AG09309 (cell line): ENCODE measurements around the gene KNSTRN.

Source experiments
- DNase-seq: peaks from one replicate; pipeline ENCODE4 v3.0.0-alpha.2; 2010; ENCODE audit warnings: low read depth
- H3K4me3 ChIP-seq: 2 replicates; pipeline ENCODE4 v1.5.1; 2011; ENCODE audit warnings: mild to moderate bottlenecking, low read depth, low read length, moderate library complexity; ENCODE audit not compliant: control insufficient read depth
- TF ChIP-seq, protein P1 (sequence below): IDR thresholded peaks from 2 replicates; pipeline ENCODE4 v1.5.1; 2011; ENCODE audit warnings: mild to moderate bottlenecking, low read depth, low read length, inconsistent platforms; ENCODE audit not compliant: insufficient read depth, control insufficient read depth; ENCODE audit errors: missing control alignments

Gene KNSTRN

GRCh38 chr15:40388941-40389823 is 6.7 kb downstream of the KNSTRN start:
- peak; percentile 37 for DNase-seq
- TF ChIP-seq, protein P1, sequence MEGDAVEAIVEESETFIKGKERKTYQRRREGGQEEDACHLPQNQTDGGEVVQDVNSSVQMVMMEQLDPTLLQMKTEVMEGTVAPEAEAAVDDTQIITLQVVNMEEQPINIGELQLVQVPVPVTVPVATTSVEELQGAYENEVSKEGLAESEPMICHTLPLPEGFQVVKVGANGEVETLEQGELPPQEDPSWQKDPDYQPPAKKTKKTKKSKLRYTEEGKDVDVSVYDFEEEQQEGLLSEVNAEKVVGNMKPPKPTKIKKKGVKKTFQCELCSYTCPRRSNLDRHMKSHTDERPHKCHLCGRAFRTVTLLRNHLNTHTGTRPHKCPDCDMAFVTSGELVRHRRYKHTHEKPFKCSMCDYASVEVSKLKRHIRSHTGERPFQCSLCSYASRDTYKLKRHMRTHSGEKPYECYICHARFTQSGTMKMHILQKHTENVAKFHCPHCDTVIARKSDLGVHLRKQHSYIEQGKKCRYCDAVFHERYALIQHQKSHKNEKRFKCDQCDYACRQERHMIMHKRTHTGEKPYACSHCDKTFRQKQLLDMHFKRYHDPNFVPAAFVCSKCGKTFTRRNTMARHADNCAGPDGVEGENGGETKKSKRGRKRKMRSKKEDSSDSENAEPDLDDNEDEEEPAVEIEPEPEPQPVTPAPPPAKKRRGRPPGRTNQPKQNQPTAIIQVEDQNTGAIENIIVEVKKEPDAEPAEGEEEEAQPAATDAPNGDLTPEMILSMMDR: no peak
- no peak overlapping the region for H3K4me3 ChIP-seq

DNA sequence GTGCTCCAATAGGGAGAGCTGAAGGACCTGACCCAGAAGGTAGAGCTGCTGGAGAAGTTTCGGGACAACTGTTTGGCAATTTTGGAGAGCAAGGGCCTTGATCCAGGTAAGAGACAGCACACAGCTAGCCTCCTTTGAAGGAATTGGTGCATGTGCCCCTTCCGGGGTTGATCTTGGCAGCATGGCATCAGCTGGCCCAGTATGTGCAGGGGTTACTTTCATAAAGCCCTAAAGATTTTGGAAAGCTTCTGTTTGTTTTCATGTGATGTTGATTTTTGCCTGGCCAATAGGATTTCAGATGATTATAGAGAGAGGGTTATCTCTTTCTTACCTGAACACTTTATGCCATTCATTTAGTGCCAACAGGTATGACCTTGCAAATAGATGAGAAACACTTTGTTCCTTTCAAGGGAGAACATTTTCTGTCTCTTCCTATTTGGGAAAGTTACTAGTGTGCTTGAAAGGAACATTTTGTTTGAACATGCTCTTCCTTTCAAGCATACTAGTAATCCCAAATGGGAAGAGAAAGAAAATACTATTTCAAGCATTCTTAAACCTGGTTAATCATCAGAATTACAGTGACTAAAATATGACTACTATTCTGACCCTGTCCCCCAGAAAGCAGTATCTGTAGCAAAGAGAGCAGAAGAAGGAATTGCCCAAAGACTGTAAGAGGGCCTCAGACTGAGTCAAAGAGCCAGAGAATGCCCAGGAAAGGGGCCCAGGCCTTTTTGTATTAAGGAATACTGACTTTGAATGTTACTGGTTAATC is 7.5 kb downstream of the KNSTRN start:
- H3K4me3 ChIP-seq: no peak overlapping the region
- TF ChIP-seq, protein P1: no peak

DNA sequence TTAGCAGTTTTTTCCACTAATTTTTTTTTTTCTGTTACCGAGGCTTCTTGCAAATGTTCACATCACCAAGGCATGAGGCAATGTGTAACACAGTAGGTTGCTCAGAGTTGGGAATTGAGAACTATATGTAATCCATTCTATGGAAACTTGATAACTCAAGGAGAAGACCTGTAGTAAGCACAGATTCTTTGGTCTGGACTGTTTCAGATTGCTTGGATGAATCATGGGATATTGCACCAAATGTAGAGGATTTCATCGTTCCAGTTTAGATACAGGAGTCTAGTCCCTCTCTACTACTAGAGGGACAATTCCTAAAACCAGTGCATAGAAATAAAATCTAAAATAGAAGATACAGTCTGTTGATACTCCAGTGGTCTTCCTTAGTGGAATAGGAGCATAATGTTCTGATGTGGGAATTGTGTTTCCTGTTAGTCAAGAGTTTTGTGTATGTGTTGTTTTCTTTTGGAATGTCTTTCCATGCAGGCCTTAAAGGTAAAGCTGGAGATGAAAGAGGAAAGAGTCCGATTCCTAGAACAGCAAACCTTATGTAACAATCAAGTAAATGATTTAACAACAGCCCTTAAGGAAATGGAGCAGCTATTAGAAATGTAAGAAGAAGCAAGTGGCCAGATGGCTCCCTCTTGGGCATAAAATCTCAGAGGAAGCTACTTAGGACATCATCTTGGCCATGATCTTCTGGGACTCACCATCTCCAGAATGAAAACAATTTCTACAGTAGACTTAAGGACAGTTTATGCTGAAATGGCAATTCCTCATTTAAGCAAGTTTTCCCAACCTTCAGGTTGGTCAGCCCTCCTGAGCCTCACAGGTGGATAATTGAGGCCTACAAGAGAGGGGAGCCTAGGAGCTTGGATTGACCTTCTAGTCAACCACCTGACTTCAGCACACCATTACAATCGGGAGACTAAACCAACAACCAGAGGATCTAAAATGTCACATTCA is 10.7 kb downstream of the KNSTRN start:
- TF ChIP-seq, protein P1: no peak
- no peak overlapping the region for H3K4me3 ChIP-seq
- peak; percentile 37 for DNase-seq

More for the DNA sequence above, 7.5 kb downstream of the KNSTRN start:
- DNase-seq: no peak

DNA sequence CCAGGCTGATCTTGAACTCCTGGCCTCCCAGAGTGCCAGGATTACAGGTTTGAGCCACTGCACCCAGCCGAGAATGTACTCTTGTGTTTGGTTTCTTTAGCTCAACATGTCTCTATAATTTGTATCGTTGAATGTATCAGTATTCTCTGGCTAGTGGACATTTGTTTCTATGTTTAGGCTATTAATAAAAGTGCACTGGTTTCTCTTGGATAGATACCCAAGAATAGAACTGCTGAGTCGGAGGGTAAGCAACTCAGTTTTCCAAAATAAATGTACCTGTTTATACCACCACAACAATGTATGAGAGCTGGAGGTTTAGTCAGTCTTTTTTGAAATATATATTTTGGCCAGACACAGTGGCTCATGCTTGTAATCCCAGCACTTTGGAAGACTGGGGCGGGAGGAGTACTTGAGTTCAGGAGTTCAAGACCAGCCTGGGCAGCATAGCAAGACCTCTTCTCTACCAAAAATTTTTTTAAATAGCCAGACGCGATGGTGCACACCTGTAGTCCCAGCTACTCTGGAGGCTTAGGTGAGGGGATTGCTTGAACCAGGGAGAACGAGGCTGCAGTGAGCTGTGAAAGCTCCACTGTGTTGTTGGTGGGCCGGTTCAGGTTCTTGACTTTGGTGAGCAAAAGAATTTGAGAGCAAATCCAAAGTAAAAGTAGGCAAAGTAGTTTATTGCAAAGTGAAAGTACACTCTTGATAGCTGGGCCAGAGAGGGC is 15.3 kb downstream of the KNSTRN start:
- TF ChIP-seq, protein P1: no peak
- H3K4me3 ChIP-seq: no peak overlapping the region
- no peak for DNase-seq

- DNase-seq: no peak
- no peak overlapping the region for H3K4me3 ChIP-seq
- TF ChIP-seq, protein P1: no peak
Measured at GRCh38 chr15:40398413-40398873, 15.9 kb downstream of the KNSTRN start.

DNA sequence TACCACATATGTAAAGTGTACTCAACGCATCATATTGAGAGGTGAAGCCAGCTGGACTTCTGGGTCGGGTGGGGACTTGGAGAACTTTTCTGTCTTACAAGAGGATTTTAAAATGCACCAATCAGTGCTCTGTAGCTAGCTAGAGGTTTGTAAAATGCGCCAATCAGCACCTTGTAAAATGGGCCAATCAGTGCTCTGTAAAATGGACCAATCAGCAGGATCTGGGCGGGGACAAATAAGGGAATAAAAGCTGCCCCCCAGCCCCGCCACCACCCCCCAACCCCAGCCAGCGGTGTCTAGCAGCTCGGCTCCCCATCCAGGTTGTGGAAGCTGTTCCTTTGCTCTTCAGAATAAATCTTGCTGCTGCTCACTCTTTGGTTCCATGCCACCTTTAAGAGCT is 16.8 kb downstream of the KNSTRN start:
- TF ChIP-seq, protein P1: no peak
- H3K4me3 ChIP-seq: no peak overlapping the region

More for the DNA sequence above, 16.8 kb downstream of the KNSTRN start:
- no peak for DNase-seq
